DMS 273 (cell line): ENCODE data around the gene PNPLA7.
A peak's percentile ranks its signal among the peaks of the same experiment; 100 is the strongest.

ENCODE experiments used
- DNase-seq: peaks from one replicate; lab custom pipeline; 2025; ENCODE audit not compliant: unreplicated experiment; lab: John Stamatoyannopoulos, UW

The PNPLA7 gene

GRCh38 chr9:137497921-137498719, 52.1 kb downstream of the PNPLA7 start:
- no peak for DNase-seq

GRCh38 chr9:137496601-137497375, 53.4 kb downstream of the PNPLA7 start:
- DNase-seq = no peak

- no peak for DNase-seq
These were observed 55.5 kb downstream of the PNPLA7 start for GRCh38 chr9:137494550-137495351.

GRCh38 chr9:137494104-137494544, 56.1 kb downstream of the PNPLA7 start:
- DNase-seq = no peak

- DNase-seq = no peak
These were observed 56.7 kb downstream of the PNPLA7 start for GRCh38 chr9:137493364-137494103.

- no peak for DNase-seq
These were observed 57.5 kb downstream of the PNPLA7 start for GRCh38 chr9:137492464-137493363.

- DNase-seq = no peak
These were observed 58.3 kb downstream of the PNPLA7 start for GRCh38 chr9:137491735-137492432.

- DNase-seq = no peak
These were observed 59.5 kb downstream of the PNPLA7 start for GRCh38 chr9:137490532-137491186.

- DNase-seq = no peak
These were observed 61.3 kb downstream of the PNPLA7 start for GRCh38 chr9:137488906-137489305.

GRCh38 chr9:137488327-137488653, 61.9 kb downstream of the PNPLA7 start:
- DNase-seq = peak; percentile 79

GRCh38 chr9:137487454-137488326, 62.5 kb downstream of the PNPLA7 start:
- DNase-seq = no peak

GRCh38 chr9:137486545-137487453, 63.4 kb downstream of the PNPLA7 start:
- DNase-seq = no peak

GRCh38 chr9:137486141-137486490, 64.1 kb downstream of the PNPLA7 start:
- DNase-seq = no peak

- DNase-seq = no peak
These were observed 64.7 kb downstream of the PNPLA7 start for GRCh38 chr9:137485343-137486140.

- DNase-seq = no peak
These were observed 65.5 kb downstream of the PNPLA7 start for GRCh38 chr9:137484551-137485315.
